Loucy (cell line): Measurements from ENCODE around the gene CCDC150.

Experiments used
- H2AFZ ChIP-seq: fragments of 200-600 bp; sonication (generic); 2 replicates; pipeline ENCODE4 v1.6.0; 2016; ENCODE audit warnings: antibody characterized with exemption, mild to moderate bottlenecking, low read length, moderate library complexity
- H3F3A ChIP-seq: fragments of 200-600 bp; 2 replicates; pipeline ENCODE4 v1.6.0; 2016; ENCODE audit warnings: antibody characterized with exemption, low read depth, mild to moderate bottlenecking
- H3K27me3 ChIP-seq: fragments of 200-600 bp; sonication (generic); 2 replicates; pipeline ENCODE4 v1.6.1; 2014; ENCODE audit warnings: low read length, mild to moderate bottlenecking; ENCODE audit not compliant: insufficient read depth, poor library complexity, severe bottlenecking
- H3K36me3 ChIP-seq: fragments of 200-600 bp; sonication (generic); 2 replicates; pipeline ENCODE4 v1.6.1; 2016; ENCODE audit warnings: low read length; ENCODE audit not compliant: insufficient read depth
- H3K4me1 ChIP-seq: fragments of 200-600 bp; sonication (generic); 2 replicates; pipeline ENCODE4 v1.5.1; 2014; ENCODE audit warnings: low read length, mild to moderate bottlenecking; ENCODE audit not compliant: insufficient read depth, poor library complexity, severe bottlenecking
- H3K4me2 ChIP-seq: fragments of 200-600 bp; sonication (generic); 2 replicates; pipeline ENCODE4 v1.6.0; 2014; ENCODE audit warnings: antibody characterized with exemption, low read length, low read depth, mild to moderate bottlenecking; ENCODE audit not compliant: poor library complexity, severe bottlenecking
- H3K4me3 ChIP-seq: fragments of 200-600 bp; sonication (generic); 2 replicates; pipeline ENCODE4 v1.5.1; 2014; ENCODE audit warnings: low read length, mild to moderate bottlenecking, mixed read lengths; ENCODE audit not compliant: poor library complexity, severe bottlenecking
- H3K79me2 ChIP-seq: fragments of 200-600 bp; sonication (generic); 2 replicates; pipeline ENCODE4 v1.6.1; 2014; ENCODE audit warnings: low read length; ENCODE audit not compliant: insufficient read depth
- H3K9ac ChIP-seq: fragments of 200-600 bp; sonication (generic); 2 replicates; pipeline ENCODE4 v1.6.0; 2014; ENCODE audit warnings: mild to moderate bottlenecking, low read depth, low read length, moderate library complexity; ENCODE audit not compliant: poor library complexity, severe bottlenecking
- H3K9me2 ChIP-seq: fragments of 200-600 bp; sonication (generic); replicated peaks from 2 replicates; pipeline ENCODE4 v1.6.1; 2016; ENCODE audit warnings: low read depth, low read length, mixed read lengths
- H3K9me3 ChIP-seq: fragments of 200-600 bp; sonication (generic); 2 replicates; pipeline ENCODE4 v1.6.1; 2014; ENCODE audit warnings: mild to moderate bottlenecking, antibody characterized with exemption, low read length, low read depth; ENCODE audit not compliant: insufficient read depth
- H4K20me1 ChIP-seq: fragments of 200-600 bp; sonication (generic); 2 replicates; pipeline ENCODE4 v1.6.0; 2014; ENCODE audit warnings: antibody characterized with exemption, low read length, mild to moderate bottlenecking; ENCODE audit not compliant: insufficient read depth, poor library complexity, severe bottlenecking
- CTCF ChIP-seq: fragments of 200-600 bp; sonication (generic); conservative IDR thresholded peaks from 2 replicates; pipeline ENCODE4 v1.5.1; 2014; ENCODE audit warnings: mild to moderate bottlenecking, antibody characterized with exemption, low read length
- EZH2phosphoT487 ChIP-seq: fragments of 200-600 bp; IDR thresholded peaks from 2 replicates; pipeline ENCODE4 v1.6.1; 2018; ENCODE audit warnings: antibody characterized with exemption, mild to moderate bottlenecking, moderate library complexity, borderline replicate concordance

CCDC150 gene

DNA sequence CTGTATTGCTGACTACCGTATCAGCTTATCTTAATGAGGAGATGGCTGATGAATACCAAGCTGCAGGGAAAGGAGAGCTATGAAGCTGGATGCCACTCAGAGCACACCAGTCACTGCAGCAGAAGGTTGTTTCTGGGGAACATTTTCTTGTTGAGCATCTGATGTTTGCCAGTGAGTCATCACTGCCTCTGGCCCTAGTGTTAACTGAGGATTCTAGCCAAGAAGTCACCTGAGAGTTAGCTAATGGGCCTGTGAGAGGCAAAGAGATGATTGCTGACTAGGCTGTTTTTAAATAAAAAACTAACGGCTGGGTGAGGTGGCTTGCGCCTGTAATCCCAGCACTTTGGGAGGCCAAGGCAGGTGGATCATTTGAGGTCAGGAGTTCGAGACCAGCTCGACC, 37.9 kb downstream of the CCDC150 start:
- no peak overlapping the region for H3K4me3 ChIP-seq
- peaks cover 12% of the 10 kb centered on the region; the same call in 1 of the 2 replicates for H3K36me3 ChIP-seq
- TF ChIP-seq EZH2phosphoT487 (no peak), CTCF (no peak)

DNA sequence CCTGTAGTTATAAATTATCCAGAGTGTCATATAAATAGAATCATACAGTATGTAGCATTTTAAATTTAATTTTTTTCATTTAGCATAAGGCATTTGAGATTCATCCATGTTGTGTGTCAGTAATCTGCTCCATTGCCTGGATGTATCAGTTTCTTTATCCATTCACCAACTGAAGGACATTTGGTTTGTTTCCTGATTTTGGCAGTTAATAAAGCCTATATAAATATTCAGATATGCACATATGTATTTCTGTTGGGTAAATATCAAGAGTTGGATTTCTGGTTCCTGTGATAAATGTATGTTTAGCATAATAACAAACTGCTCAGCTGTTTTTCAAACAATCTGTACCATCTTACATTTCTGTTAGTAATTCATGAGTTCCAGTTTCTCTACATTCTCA, 39.9 kb downstream of the CCDC150 start:
- TF ChIP-seq EZH2phosphoT487 = no peak
- TF ChIP-seq CTCF = no peak
- Histone ChIP-seq H3K4me2 (no peak overlapping the region), H2AFZ (no peak overlapping the region), H3K9me2 (no peaks in the 10 kb centered on the region), H3K4me3 (no peak overlapping the region), H3K36me3 (peaks cover 12% of the 10 kb centered on the region; the same call in 1 of the 2 replicates), H3K4me1 (peaks cover 6% of the 10 kb centered on the region), H3K9me3 (peaks cover 3% of the 10 kb centered on the region; the same call in 1 of the 2 replicates), H3K27me3 (no peaks in the 10 kb centered on the region), H3K9ac (no peak overlapping the region), H3F3A (no peaks in the 10 kb centered on the region), H3K79me2 (no peaks in the 10 kb centered on the region), H4K20me1 (no peaks in the 10 kb centered on the region)

More for the DNA sequence above, 37.9 kb downstream of the CCDC150 start:
- H3K27me3 ChIP-seq = no peaks in the 10 kb centered on the region
- H3K79me2 ChIP-seq = no peaks in the 10 kb centered on the region
- no peaks in the 10 kb centered on the region for H3F3A ChIP-seq
- H4K20me1 ChIP-seq = no peaks in the 10 kb centered on the region
- no peak overlapping the region for H2AFZ ChIP-seq
- H3K9me3 ChIP-seq = no peaks in the 10 kb centered on the region
- no peak overlapping the region for H3K9ac ChIP-seq
- H3K9me2 ChIP-seq = no peaks in the 10 kb centered on the region
- H3K4me1 ChIP-seq = peaks cover 6% of the 10 kb centered on the region
- H3K4me2 ChIP-seq = no peak overlapping the region

DNA sequence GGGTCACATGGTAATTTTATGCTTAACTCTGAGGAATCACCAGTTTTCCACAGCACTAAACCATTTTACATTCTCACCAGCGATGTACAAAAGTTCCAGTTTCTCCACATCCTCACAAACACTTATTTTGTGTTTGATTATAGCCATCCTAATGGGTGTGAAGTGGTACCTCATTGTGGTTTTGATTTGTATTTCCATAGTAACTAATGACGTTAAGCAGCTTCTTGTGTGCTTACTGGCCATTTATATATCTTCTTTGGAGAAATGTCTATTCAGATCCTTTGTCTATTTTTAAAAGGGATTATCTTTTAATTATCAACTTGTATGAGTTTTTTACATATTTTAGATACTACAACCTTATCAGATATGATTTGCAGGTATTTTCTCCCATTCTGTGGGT, 42.0 kb downstream of the CCDC150 start:
- Histone ChIP-seq H3K4me3 (no peak overlapping the region), H3K4me2 (no peak overlapping the region), H3K9me3 (peaks cover 13% of the 10 kb centered on the region), H3K9me2 (no peaks in the 10 kb centered on the region), H3K79me2 (no peaks in the 10 kb centered on the region), H2AFZ (no peak overlapping the region), H3K36me3 (peaks cover 12% of the 10 kb centered on the region; the same call in 1 of the 2 replicates), H3K4me1 (no peaks in the 10 kb centered on the region), H4K20me1 (no peaks in the 10 kb centered on the region), H3F3A (no peaks in the 10 kb centered on the region), H3K27me3 (no peaks in the 10 kb centered on the region), H3K9ac (no peak overlapping the region)
- TF ChIP-seq EZH2phosphoT487 (no peak), CTCF (no peak)
